HUES6 (cell line): Measurements from ENCODE around the gene BPIFB3.
"Not testable (repeated sequence)": the region's sequence is repeated elsewhere in the genome, so short reads cannot be mapped to it uniquely, and the experiment has no call there.

Experiments used
- H3K27ac ChIP-seq: 2 replicates; pipeline ENCODE4 v1.7.0; 2013; ENCODE audit warnings: low read depth, mild to moderate bottlenecking, low read length, inconsistent platforms
- H3K27me3 ChIP-seq: 2 replicates; pipeline ENCODE4 v1.6.1; 2013; ENCODE audit warnings: low read length; ENCODE audit not compliant: control insufficient read depth, insufficient read depth
- H3K36me3 ChIP-seq: 2 replicates; pipeline ENCODE4 v1.6.1; 2013; ENCODE audit warnings: low read length; ENCODE audit not compliant: control insufficient read depth, insufficient read depth
- H3K4me1 ChIP-seq: 2 replicates; pipeline ENCODE4 v1.6.1; 2013; ENCODE audit warnings: low read length; ENCODE audit not compliant: control insufficient read depth, insufficient read depth
- H3K4me3 ChIP-seq: 2 replicates; pipeline ENCODE4 v1.5.1; 2013; ENCODE audit warnings: low read depth, low read length
- H3K9ac ChIP-seq: one replicate; pipeline ENCODE4 v1.6.1; 2013; ENCODE audit warnings: mild to moderate bottlenecking, low read length
- H3K9me3 ChIP-seq: 2 replicates; pipeline ENCODE4 v1.6.1; 2013; ENCODE audit warnings: low read depth, low read length; ENCODE audit not compliant: control insufficient read depth, insufficient read depth

The BPIFB3 gene

GRCh38 chr20:33113387-33113908 is 59.7 kb downstream of the BPIFB3 start:
- H3K27me3 ChIP-seq = no peaks in the 10 kb centered on the region
- H3K36me3 ChIP-seq = no peaks in the 10 kb centered on the region
- H3K27ac ChIP-seq = no peak overlapping the region
- peaks cover 11% of the 10 kb centered on the region for H3K9me3 ChIP-seq
- H3K9ac ChIP-seq = no peak overlapping the region
- H3K4me3 ChIP-seq = no peak overlapping the region
- no peaks in the 10 kb centered on the region for H3K4me1 ChIP-seq

GRCh38 chr20:33115501-33115900 is 61.8 kb downstream of the BPIFB3 start:
- peaks cover 11% of the 10 kb centered on the region for H3K9me3 ChIP-seq
- not testable (repeated sequence) for H3K9ac ChIP-seq, H3K36me3 ChIP-seq, H3K27ac ChIP-seq, H3K4me3 ChIP-seq, H3K27me3 ChIP-seq, H3K4me1 ChIP-seq

GRCh38 chr20:33119725-33120720 is 66.3 kb downstream of the BPIFB3 start:
- no peak overlapping the region for H3K4me3 ChIP-seq
- no peak overlapping the region for H3K9ac ChIP-seq
- H3K27me3 ChIP-seq = peaks cover 5% of the 10 kb centered on the region
- no peak overlapping the region for H3K27ac ChIP-seq
- H3K36me3 ChIP-seq = no peaks in the 10 kb centered on the region
- peaks cover 3% of the 10 kb centered on the region; the same call in 1 of the 2 replicates for H3K9me3 ChIP-seq
- H3K4me1 ChIP-seq = no peaks in the 10 kb centered on the region

- Histone ChIP-seq H3K4me3 (no peak overlapping the region), H3K9me3 (peaks cover 3% of the 10 kb centered on the region; the same call in 1 of the 2 replicates), H3K4me1 (no peaks in the 10 kb centered on the region), H3K27ac (no peak overlapping the region), H3K9ac (no peak overlapping the region), H3K36me3 (no peaks in the 10 kb centered on the region), H3K27me3 (peaks cover 5% of the 10 kb centered on the region)
Observed at GRCh38 chr20:33120934-33121333, 67.2 kb downstream of the BPIFB3 start.

- not testable (repeated sequence) for H3K27me3 ChIP-seq, H3K4me3 ChIP-seq, H3K27ac ChIP-seq, H3K9ac ChIP-seq, H3K9me3 ChIP-seq, H3K36me3 ChIP-seq, H3K4me1 ChIP-seq
Observed at GRCh38 chr20:33122297-33122696, 68.6 kb downstream of the BPIFB3 start.
